GM04504 (cell line): Measurements from ENCODE around the gene SEPTIN5.

Source experiments
- DNase-seq: peaks from one replicate; pipeline ENCODE4 v3.0.0-alpha.2; 2012; ENCODE audit warnings: low read depth

Gene SEPTIN5

GRCh38 chr22:19705181-19705934, 8.9 kb upstream of the SEPTIN5 start:
- no peak for DNase-seq

- no peak for DNase-seq
Measured at GRCh38 chr22:19706661-19707151, 7.6 kb upstream of the SEPTIN5 start.

- DNase-seq: no peak
Measured at GRCh38 chr22:19707347-19708290, 6.7 kb upstream of the SEPTIN5 start.

- no peak for DNase-seq
Measured at GRCh38 chr22:19708321-19709011, 5.8 kb upstream of the SEPTIN5 start.

DNA sequence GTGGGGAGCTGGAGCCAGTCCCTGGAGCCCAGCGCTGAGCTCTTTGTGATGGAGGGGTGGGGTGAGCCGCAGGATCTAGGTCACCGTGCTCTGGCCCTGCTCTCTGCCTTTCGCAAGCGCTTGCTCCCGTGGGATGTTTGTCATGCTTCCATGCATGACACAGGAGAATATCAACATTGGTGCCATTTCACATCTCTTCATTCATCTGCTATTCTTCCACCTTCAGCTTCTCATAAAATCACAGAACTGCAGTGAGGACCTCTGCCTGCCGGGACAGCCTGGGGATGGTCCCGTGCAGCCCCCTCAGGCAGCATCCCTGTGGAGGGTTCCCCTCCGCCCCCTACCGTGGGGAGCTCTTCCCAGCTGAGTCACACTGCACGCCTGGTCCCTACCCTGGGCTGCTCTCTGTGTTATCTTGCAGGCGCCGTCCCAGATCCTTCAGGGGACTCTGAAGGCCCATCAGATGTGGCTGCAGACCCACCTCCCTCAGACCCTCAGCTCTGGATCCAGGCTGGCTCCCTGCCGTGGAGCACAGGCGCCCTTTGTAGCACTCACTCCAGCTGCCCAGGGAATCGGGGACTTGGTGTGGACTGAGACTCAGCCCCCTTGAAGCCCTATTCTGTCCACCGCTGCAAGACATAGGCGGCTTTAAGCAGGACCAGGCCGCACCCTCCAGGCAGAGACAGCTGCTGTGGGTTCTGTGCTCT, 5.1 kb upstream of the SEPTIN5 start:
- DNase-seq: no peak

- DNase-seq: no peak
Measured at GRCh38 chr22:19710020-19710768, 4.1 kb upstream of the SEPTIN5 start.

DNA sequence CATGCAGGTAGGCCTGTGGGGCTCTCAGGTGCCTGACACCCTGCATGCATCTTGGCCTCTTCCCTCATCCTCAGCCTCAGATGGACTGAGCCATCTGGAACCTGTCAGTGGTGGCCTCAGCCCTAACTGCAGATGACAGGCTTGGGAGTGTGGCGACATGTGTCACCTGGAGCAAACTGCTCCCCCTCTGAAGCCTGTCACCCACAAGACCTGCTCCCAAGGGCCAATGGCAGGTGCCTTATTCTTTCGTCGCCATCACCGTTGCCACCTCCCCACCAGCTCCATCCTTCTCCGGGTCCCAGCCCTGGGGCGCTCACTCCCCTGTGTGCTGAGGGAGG, 3.6 kb upstream of the SEPTIN5 start:
- DNase-seq: no peak

GRCh38 chr22:19713245-19713644, 1.1 kb upstream of the SEPTIN5 start:
- DNase-seq: no peak

- no peak for DNase-seq
Measured at GRCh38 chr22:19713650-19714311, 522 bp upstream of the SEPTIN5 start.

DNA sequence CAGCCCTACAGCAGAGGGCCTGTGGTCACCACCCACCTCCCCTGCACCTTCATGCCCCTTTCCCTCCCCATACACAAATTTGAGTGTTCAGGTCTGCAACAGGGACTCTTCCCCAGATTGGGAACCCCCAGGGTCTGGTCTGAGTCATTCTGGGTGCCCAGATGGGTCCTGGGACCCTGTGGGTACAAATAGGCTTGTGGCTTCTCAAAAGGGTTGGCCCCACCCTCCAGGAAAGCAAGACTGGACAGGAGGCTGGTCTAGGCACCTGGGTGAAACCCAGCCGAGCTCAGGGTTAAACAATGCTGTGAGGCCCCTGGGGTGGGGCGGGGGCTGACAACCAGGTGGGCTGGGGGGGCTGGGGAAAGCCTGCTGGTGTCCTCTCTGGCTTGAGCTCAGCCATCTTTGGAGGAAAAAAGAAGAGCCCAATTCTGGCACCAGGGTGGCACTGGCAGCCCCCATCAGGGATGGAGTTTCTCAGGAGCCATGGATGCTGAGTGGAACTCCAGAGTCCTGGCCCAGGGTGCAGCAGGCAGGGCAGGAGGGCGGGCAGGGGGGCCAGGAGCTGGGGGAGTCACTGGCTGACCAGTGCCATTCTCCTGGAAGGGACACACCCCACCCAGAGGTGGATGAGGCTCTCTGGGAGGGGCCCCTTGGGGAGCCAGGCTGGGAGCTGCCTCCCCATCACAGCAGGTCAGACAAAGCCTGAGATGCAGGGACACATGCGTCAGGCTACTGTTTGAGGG, 1.1 kb downstream of the SEPTIN5 start:
- DNase-seq: no peak

GRCh38 chr22:19716041-19716828, 1.9 kb downstream of the SEPTIN5 start:
- DNase-seq: no peak

- DNase-seq: no peak
Measured at GRCh38 chr22:19716829-19717105, 2.5 kb downstream of the SEPTIN5 start.

DNA sequence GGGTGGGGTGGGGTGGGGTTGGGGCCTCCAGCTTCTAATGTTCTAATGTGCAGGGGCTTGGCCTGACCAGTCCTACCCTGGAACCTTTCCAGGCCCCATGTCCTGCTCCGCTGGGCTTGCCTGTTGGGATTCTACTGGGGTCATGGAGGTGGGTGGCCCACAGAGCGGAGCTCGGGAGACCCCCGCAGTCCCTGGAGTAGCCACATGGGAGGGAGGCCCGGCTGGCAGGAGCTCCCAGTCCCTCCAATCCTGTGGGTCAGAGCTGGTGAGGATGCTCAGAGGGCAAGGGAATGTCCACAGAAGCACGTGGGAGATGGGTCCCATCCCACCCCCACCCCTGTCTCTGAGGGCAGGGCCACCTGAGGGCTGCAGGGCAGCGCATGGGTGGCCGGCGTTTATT, 2.9 kb downstream of the SEPTIN5 start:
- no peak for DNase-seq

DNA sequence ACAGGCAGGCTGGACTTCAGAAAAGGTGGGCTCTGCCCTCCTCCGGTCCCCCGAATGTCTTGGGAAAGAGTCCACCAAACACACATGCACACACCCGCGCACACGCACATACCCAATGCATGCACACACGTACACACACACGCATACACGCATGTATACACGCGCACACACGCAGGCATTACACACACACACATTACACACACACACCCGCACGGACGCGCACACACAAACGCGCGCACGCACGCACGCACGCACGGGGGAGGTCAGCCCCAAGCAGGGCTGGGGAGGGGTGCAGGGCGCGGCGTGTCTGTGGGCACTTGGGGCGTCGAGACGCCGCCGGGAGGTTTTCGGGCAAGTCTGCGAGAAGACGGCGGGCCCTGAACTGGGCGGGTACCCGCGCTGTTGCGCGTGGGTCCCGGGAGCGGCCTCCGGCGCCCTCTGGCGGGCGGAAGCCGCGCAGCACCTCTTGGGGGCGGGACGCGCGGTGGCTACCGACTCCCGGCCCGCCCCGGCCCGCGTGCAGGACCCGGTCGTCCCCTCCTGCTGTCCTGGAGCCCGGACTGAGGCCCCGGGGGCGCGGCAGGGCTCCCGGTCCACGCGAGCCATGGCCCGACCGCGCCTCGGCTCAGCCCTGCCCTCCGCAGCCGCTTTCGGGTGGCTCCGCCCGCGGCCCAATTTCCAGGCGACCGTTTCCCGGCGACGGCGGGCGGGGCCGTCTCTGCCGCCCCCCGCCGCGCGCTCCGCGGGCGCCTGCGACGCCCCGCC, 3.6 kb downstream of the SEPTIN5 start:
- DNase-seq: peak; percentile 35

- no peak for DNase-seq
Measured at GRCh38 chr22:19718456-19719049, 4.2 kb downstream of the SEPTIN5 start.

GRCh38 chr22:19719050-19719482, 4.8 kb downstream of the SEPTIN5 start:
- no peak for DNase-seq

DNA sequence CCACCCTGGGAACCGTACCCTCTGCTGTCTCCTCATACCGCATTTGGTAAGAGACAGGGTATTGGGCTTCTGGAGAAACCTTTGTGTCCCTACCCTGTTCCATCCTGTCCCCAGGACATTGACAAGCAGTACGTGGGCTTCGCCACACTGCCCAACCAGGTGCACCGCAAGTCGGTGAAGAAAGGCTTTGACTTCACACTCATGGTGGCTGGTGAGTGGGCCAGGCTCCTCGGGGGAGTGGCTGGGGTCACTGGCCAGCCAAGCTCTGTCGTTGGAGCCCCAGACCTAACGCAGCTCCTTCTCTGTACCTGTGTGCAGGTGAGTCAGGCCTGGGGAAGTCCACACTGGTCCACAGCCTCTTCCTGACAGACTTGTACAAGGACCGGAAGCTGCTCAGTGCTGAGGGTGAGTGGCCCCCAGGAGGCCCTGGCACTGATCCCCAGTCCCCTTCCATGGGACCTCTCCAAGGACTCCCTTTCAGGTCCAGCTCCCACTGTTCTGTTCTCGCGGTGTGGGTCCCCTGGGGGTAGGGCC, 5.3 kb downstream of the SEPTIN5 start:
- no peak for DNase-seq
